Parathyroid adenoma (tissue), 2 donors: ENCODE measurements around the gene LBHD2.

ENCODE experiments used
- H2AFZ ChIP-seq: fragments of 300-600 bp; sonication (generic); one replicate; pipeline ENCODE4 v1.7.0; 2017; ENCODE audit warnings: antibody characterized with exemption, mild to moderate bottlenecking
- H3K27ac ChIP-seq: fragments of 300-600 bp; sonication (generic); one replicate; pipeline ENCODE4 v1.7.0; 2017
- H3K27me3 ChIP-seq: fragments of 300-600 bp; sonication (generic); one replicate; pipeline ENCODE4 v1.7.0; 2017; ENCODE audit warnings: low read length; ENCODE audit not compliant: control insufficient read depth, insufficient read depth
- H3K36me3 ChIP-seq: fragments of 300-600 bp; sonication (generic); one replicate; pipeline ENCODE4 v1.7.0; 2017; ENCODE audit warnings: low read length; ENCODE audit not compliant: control insufficient read depth, insufficient read depth
- H3K4me1 ChIP-seq: fragments of 300-600 bp; sonication (generic); one replicate; pipeline ENCODE4 v1.7.0; 2017; ENCODE audit warnings: control low read depth
- H3K4me2 ChIP-seq: fragments of 300-600 bp; sonication (generic); one replicate; pipeline ENCODE4 v1.7.0; 2017; ENCODE audit warnings: low read length
- H3K4me3 ChIP-seq: fragments of 300-600 bp; sonication (generic); one replicate; pipeline ENCODE4 v1.7.0; 2017; ENCODE audit warnings: low read depth, low read length
- H3K79me2 ChIP-seq: fragments of 300-600 bp; sonication (generic); one replicate; pipeline ENCODE4 v1.7.0; 2017; ENCODE audit warnings: control low read depth
- H3K9ac ChIP-seq: fragments of 300-600 bp; sonication (generic); one replicate; pipeline ENCODE4 v1.7.0; 2017; ENCODE audit warnings: mild to moderate bottlenecking
- H3K9me3 ChIP-seq: fragments of 300-600 bp; sonication (generic); one replicate; pipeline ENCODE4 v1.7.0; 2017; ENCODE audit warnings: low read length; ENCODE audit not compliant: control insufficient read depth
- TF ChIP-seq, protein P1 (sequence below): fragments of 300-600 bp; sonication (generic); IDR thresholded peaks from one replicate; pipeline ENCODE4 v1.7.0; 2017; ENCODE audit warnings: antibody characterized with exemption, mild to moderate bottlenecking
- donor health status: primary hyperparathyroidism.

LBHD2 gene

DNA sequence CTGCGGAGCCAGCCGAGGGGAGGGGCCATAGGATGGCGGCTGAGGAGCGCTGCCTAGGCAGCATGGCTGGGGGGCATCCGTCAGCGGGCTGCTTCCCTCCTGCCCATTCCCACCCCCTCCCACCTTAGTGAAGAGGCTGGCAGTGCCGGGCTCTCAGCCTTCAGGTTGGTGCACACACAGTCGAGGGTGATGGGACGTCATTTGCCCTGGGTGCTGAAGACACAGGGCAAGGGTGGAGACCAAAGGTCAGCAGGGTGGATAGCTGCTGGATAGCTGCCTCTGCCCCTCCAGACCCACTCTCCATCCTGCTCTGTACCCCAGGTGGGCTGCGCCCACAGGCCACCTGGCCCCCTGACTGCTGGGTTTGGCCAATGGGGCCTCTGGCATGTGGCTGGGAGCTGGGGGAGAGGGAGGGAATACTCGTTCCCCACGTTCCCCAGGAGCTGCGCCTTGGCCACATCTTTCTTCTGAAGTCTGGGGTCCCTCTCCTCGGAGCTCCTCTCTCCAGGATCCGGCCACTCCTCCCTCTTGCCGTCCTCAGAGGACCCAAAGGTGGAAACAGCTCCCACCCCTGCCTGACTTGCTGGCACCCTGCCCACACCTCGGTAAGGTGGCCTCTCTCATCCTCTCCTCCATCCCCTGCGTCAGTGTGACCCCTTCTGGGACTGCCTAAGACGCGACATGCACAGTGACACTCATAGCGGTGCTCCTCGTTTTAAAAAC, 15.5 kb upstream of the LBHD2 start:
- H3K4me2 ChIP-seq, result no peak overlapping the region
- H3K36me3 ChIP-seq, result no peaks in the 10 kb centered on the region
- no peaks in the 10 kb centered on the region for H3K79me2 ChIP-seq
- no peak overlapping the region for H3K9ac ChIP-seq
- H3K9me3 ChIP-seq, result no peaks in the 10 kb centered on the region
- H2AFZ ChIP-seq, result no peak overlapping the region
- TF ChIP-seq, protein P1, sequence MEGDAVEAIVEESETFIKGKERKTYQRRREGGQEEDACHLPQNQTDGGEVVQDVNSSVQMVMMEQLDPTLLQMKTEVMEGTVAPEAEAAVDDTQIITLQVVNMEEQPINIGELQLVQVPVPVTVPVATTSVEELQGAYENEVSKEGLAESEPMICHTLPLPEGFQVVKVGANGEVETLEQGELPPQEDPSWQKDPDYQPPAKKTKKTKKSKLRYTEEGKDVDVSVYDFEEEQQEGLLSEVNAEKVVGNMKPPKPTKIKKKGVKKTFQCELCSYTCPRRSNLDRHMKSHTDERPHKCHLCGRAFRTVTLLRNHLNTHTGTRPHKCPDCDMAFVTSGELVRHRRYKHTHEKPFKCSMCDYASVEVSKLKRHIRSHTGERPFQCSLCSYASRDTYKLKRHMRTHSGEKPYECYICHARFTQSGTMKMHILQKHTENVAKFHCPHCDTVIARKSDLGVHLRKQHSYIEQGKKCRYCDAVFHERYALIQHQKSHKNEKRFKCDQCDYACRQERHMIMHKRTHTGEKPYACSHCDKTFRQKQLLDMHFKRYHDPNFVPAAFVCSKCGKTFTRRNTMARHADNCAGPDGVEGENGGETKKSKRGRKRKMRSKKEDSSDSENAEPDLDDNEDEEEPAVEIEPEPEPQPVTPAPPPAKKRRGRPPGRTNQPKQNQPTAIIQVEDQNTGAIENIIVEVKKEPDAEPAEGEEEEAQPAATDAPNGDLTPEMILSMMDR, result no peak
- peaks cover 9% of the 10 kb centered on the region for H3K4me1 ChIP-seq
- no peak overlapping the region for H3K27ac ChIP-seq
- no peak overlapping the region for H3K4me3 ChIP-seq
- H3K27me3 ChIP-seq, result no peaks in the 10 kb centered on the region

DNA sequence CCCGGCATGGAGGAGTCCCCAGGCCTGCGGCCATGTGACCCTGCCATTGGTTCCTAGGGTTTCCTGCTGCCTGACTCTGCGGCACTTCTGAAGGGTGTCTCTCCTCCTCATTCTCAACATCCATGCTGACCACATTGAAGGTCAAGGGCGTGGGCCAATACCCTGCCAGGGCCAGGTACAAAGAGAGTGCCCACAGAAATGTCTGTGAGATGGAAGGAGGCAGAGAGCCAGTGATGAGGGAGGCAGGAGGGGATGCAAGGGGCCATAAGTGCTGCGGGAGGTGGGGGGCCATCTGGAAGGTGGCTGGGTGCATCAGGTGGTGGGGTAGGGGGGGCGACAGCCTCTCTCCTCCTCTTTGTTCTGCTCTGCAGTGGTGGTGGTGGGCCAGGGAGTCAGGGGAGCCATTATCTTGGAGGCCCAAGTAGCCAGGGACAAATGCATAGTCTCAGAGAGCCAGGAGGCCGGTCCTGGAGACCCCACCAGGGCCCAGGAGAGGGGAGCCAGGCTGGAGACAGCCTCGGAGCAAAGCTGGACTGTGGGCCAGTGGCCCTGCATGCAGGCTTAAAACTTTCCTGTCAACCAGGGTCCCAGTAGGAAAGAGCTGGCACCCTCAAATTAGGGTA, 13.6 kb upstream of the LBHD2 start:
- Histone ChIP-seq H3K4me1 (peaks cover 9% of the 10 kb centered on the region), H3K27me3 (no peaks in the 10 kb centered on the region), H3K79me2 (no peaks in the 10 kb centered on the region), H3K9me3 (no peaks in the 10 kb centered on the region), H3K4me3 (no peak overlapping the region), H3K9ac (no peak overlapping the region), H3K27ac (no peak overlapping the region), H3K36me3 (no peaks in the 10 kb centered on the region), H2AFZ (no peak overlapping the region), H3K4me2 (no peak overlapping the region)
- TF ChIP-seq, protein P1, result no peak

DNA sequence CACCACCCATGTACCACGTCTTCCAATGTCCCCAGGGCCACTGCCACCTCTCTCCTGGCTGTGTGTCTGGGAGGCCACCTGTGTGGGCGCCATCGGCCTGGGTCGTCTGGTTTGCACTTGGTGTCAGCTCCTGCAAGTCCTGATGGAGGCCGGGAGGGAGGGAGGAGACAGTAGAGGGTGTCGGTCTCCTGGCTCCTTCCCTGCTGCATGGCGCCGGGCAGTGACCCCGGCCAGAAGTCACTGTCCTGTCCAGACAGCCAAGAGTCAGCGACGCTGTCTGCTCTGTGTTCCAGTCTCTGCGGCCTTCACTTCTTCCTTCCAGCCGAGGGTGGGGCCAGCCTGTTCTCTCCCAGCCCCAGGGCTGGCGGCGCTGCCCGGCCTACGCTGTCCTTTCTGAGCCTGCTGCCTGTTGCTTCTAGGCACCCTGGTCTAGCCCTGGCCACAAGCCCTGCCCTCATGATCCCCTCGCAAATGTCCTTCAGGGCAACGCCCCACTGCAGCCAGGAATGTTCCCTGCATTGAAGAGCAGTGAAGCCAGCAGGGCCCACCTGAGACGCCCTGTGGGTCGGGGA, 13.0 kb upstream of the LBHD2 start:
- Histone ChIP-seq H2AFZ (no peak overlapping the region), H3K4me1 (peaks cover 9% of the 10 kb centered on the region), H3K79me2 (no peaks in the 10 kb centered on the region), H3K27me3 (no peaks in the 10 kb centered on the region), H3K4me2 (no peak overlapping the region), H3K9ac (no peak overlapping the region), H3K27ac (no peak overlapping the region), H3K4me3 (no peak overlapping the region), H3K9me3 (no peaks in the 10 kb centered on the region), H3K36me3 (no peaks in the 10 kb centered on the region)
- TF ChIP-seq, protein P1, result no peak

DNA sequence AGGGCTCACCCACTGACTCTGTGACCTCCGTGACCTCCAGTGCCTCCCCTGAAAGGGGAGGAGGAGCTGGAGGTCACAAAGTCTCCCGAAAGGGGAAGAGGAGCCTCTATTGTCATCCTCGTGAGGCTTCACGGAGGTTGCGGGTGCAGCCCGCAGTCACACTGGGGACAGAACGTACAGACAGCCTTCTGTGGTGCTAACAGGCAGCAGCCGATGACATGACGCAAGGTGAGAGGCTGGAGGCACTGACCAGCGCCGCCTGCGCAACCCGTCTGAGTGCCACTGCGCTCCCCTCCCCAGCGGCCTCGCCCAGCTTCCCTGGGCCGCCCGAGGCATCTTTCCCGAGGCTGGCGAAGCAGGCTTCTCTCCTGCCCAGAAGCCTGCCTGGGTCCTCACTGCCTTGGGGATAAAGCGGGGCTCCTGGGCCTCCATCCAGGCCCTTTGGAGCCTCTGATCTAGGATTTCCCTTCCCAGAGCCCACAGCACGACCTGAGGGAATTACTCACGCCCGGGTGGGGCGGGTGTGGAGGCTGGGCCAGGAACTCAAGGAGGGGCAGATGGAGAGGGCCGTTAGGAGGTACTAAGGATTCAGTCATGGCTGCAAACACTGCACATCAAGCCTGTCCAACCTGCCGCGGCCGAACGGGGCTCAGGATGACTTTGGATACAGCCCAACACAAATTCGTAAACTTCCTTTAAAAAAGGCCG, 12.3 kb upstream of the LBHD2 start:
- Histone ChIP-seq H3K4me1 (peaks cover 9% of the 10 kb centered on the region), H3K27ac (no peak overlapping the region), H2AFZ (no peak overlapping the region), H3K9me3 (no peaks in the 10 kb centered on the region), H3K36me3 (no peaks in the 10 kb centered on the region), H3K4me3 (no peak overlapping the region), H3K9ac (no peak overlapping the region), H3K27me3 (no peaks in the 10 kb centered on the region), H3K4me2 (no peak overlapping the region), H3K79me2 (no peaks in the 10 kb centered on the region)
- TF ChIP-seq, protein P1, result no peak
